Activated T-cell treated with anti-CD3 and anti-CD28 coated beads for 48 hours (primary cell): ENCODE measurements around the gene FADS2.

ENCODE experiments used
- DNase-seq: peaks from one replicate; pipeline ENCODE4 v3.0.0-alpha.2; 2020; ENCODE audit warnings: low read depth

FADS2 gene

DNA sequence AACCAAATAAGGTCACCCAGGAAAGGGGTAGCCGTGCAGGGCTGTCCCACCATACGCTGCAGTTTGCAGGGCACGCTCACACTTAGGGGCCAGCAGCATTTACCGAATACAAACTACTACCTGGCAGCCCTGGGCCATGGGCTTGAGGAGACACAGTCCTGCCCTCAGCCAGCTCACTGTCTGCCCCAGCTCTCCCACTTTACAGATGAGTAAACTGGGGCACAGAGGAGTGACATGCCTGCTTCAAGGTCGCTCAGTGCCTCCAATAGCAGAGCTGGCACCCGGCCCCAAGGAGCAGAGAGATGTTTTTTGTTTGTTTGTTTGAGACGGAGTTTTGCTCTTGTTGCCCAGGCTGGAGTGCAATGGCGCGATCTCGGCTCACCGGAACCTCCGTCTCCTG lies 60.5 kb downstream of the FADS2 start:
- no peak for DNase-seq

- no peak for DNase-seq
Measured at GRCh38 chr11:61889831-61890230, 61.7 kb downstream of the FADS2 start.

DNA sequence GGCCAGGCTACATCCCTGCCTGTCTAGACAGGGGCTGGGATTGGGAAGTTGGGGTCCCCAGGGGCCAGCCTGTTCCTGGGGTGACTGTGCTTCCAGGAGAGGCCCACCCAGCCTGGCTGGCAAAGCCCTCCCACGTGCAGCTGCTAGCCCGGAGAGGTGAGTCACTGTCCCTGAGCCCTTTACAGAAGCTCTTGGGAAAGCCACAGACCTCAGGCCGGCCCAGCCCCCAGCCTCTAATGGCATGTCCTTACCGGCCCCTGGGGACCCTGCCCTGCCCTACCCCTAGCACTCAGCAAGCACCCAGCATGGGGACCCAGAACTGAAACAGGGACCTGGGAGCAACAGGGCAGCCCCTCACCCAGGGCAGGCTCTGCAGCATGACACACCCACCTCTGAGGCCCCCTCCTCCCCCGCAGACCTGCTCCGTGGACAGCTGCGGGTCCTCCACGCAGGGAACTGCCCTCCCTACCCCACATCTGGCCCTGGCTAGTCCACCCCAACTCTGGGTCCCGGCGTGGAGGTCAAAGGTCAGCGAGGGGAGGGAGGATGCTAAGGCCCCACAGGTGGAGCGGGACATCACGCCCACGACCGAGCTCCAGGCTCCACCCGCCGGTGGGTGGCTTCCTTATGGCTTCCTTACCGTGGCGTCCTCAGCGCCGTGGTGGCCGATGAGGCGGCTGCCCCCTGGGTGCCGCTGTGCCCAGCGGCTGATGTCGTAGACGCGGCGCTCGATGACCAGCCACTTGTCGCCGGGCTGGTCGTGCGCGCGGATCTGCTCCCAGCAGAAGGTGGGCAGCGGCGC lies 62.6 kb downstream of the FADS2 start:
- no peak for DNase-seq

DNA sequence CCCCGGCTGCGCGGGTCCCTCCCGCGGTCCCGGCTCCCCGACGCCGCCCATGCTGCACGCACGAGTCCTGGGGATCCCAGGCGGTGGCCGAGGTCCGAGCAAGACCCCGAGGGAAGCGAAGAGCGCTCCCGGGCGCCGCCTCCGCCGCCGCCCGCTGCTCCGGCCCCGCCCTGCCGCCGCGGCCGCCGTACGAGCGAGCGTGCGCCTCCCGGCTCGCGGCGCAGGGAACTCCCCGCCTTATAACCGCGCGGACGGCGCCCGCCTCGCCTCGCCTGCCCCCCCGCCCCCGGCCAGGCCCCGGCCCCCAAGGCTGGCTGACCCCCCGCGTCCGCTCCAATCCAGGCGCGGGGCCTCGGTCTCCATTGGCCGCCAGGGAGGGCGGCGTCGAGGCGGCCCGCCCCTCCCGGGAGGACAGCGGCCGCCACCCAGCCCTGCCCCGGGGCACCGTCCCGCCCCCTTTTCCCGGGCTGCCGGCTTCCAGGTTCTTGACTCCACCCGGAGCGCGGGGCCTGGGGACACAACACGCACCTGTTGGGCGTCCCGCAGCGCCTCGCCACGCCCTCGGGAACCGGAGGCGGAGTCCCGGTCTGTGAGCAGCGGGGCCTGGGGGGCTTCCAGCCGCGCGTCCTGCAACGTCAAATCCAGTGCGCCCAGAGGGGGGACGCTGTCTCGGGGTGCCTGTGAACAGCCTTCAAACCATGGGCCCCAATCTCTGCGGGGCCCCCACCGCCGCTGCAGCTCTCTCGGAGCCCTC lies 63.4 kb downstream of the FADS2 start, which contains the start of gene FADS3:
Gene FADS3 (minus strand): TSS at position 215 of the 754 bp plus-strand sequence. CDS start 164 bp downstream, at position 51.
- DNase-seq: peak; percentile 48

DNA sequence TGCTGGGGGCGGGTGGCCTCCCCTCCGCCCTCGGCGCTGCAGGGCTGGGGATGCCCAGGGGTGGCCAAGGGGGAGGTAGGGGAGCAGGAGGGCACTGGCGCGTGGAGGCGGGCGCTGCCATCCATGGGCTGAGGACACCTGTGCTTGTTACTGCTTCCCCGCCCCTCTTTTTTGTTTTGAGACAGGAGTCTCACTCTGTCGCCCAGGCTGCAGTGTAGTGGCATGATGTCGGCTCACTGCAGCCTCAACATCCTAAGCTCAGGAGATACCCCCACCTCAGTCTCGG lies 63.9 kb downstream of the FADS2 start:
- no peak for DNase-seq

- no peak for DNase-seq
Measured at GRCh38 chr11:61893981-61894380, 65.9 kb downstream of the FADS2 start.

DNA sequence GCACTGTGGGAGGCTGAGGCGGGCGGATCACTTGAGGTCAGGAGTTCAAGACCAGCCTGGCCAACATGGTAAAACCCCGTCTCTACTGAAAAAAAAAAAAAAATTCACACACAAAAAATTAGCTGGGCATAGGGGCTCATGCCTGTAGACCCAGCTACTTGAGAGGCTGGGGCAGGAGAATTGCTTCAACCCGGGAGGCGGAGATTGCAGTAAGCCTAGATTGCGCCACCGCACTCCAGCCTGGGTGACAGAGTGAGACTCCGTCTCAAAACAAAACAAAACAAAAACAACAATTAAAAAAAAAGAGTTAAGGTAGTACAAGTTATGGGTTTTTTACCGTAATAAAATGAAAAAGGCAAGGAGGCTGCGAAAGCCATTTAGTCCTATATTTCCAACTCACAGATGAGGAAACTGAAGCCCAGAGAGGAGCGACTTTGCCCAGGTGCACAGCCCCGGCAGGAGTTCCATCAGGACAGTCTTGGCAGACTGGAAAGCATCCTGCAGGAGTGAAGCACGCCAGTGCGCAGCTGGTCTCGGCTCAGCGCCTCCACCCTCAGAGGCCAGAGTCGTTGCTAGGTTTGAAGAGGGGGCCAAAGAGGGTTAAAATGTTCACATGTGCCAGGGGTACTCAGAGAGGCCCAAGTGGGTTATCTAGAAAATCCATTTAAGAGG lies 67.1 kb downstream of the FADS2 start:
- no peak for DNase-seq

DNA sequence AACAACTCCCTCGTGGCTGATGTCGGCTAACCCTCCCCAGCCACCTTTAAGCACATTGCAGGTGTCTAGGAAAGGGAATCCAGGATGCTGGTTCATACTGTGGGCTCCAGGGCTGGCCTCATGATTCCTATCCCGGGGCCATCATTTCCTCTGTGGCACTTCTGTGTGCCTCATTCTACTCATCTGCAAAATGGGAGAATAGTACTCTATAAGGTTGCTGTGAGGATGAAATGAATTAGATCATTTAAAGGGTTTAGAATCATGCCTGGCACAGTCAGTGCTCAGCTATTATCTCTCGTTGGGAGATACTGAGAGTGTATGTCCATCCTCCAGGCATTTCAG lies 67.6 kb downstream of the FADS2 start:
- no peak for DNase-seq

DNA sequence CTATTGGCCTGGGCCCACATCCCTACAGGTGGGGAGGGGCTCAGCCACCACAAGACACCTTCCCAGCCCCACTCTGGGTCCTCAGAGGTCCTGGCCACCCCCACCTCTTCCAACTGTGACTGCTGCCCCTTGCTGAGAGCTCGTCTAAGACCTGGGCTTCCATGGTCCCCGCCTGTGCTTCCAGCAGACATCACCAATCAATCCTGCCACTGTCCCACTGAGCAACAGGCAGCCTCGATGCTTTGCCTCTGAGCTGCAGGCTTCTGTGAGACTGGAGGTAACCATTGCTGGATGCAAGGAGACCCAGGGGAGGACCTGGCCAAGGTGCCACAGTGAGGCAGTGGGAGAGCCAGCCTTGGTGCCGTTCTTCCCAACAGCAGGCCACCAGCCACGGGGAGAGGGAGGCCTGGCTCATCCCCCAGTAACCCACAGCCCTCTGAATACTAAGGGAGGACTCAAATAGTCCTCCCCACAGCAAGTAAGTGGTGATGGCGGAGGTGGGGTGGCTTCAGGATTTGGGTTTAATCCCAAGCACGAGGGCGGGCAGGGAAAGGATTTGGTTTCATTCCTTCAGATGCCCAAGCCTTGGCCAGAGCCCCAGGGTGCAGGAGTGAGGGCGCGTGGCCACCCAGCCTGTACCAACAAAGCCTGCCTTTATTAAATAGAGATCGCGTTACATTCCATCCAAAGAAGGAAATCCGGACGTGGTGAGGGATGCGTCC lies 68.7 kb downstream of the FADS2 start:
- no peak for DNase-seq

DNA sequence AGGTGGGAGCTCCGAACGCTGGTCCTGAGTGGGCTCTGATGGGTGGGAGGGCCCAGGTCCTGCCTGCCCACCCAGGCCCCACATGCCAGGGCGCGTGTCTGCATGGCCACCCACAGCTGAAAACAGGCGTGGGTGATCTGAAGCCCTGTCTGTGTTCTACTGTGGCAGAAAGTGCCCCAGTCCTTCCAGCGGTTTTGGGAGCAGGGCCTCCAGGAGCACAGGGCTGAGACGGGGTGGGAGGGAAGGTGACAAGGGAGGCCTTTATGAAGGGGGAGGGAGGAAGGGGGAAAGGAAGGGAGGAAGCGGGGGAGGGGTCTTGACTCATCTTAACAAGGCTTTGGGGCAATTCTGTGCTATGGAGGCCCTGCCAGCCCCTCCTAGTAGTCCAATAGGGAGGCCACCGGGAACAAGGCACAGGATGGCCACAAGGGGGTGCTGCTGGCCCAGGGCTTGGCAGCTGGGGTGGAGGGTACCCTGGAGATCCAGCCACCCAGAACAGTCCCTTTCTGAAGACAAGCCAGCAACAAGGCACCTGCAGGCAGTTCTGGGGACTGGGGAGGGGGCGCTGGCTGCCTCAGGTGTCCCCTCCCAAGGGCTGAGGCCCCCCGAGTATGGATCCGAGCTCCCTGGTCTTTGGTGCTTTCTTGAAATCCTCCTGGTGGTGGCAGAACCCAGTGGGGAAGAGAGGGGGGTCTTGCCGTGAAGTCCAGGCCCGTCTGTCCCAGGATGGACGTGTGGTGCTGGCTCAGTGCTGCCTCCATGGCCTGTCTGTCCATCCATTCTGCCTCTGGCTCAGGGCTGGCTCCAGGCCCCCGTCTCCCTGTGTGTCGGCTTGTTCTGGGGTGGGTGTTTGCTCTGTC lies 69.5 kb downstream of the FADS2 start:
- peak; percentile 71 for DNase-seq

DNA sequence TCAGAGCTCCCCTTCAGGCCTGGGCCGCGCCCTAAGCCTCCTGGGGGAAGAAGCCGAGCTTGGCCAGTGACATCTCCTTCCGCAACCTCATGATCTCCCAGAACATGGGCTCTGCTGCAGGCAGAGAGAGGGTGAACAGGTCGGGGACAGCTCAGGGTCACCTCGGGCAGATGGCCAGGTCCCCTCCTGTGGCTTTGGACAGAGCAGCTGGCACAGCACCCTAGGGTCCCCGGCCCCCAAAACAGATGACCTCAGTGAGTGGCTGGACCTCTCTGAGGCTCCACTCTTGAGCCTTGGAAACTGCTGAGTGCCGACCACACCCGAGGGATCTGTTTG lies 70.1 kb downstream of the FADS2 start:
- no peak for DNase-seq

GRCh38 chr11:61899146-61899841 lies 71.2 kb downstream of the FADS2 start:
- DNase-seq: peak; percentile 91

- no peak for DNase-seq
Measured at GRCh38 chr11:61900251-61900650, 72.2 kb downstream of the FADS2 start.

DNA sequence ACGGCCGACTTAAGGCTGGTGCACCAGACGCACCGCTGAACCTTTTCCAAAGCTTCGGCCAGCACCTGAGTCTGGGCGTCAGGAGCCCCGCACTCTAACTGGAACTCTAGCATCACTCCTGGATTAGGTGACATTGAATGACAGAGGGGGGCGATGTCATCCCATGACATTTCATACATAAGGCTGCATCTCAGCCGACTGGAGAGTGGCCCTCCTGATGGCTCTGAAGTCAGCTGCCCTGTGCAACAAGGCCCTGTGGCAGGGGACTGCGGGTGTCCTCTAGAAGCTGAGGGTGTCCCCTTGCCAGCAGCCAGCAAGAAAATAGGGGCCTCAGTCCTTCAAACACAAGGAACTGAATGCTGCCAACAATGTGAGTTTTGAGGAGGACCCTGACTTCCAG lies 73.3 kb downstream of the FADS2 start:
- DNase-seq: no peak

DNA sequence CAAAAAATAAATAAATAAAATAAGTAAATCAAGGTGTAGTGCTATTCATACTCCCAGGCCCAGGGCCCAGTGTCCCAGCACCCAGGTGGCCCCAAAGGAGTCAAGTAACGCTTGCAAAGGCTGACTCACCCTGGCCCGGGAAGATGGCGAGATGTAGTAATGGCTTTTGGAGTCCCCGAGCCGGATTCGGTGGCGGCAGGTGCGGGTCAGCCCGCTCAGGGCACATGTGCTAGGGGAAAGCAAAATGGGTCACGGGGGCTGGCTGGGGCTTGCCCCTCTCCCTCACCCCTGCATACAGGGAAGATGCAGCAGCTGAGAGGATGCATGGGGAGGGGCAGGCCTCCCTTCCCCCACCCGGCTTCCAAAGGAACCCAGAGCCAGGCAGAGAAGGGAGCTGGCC lies 74.2 kb downstream of the FADS2 start:
- DNase-seq: no peak

DNA sequence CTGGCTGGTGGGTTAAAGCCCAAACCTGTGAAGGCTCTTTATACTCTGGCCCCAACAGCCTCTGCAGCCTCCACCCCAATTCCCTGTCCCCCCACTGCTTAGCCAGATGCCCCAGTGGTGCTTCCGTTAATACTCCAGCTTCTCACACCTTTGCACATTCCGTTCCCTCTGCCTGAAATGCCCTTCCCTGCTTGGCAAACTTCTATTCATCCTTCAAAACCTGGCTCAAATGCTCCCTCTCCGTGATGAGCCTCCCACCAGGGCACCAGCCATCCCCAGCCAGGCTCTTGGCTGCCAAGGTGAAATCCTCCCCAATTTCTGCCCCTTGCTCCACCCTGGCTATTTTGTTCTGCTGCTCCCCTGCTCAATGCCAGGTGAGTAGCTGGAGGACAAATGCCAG lies 75.7 kb downstream of the FADS2 start:
- no peak for DNase-seq

DNA sequence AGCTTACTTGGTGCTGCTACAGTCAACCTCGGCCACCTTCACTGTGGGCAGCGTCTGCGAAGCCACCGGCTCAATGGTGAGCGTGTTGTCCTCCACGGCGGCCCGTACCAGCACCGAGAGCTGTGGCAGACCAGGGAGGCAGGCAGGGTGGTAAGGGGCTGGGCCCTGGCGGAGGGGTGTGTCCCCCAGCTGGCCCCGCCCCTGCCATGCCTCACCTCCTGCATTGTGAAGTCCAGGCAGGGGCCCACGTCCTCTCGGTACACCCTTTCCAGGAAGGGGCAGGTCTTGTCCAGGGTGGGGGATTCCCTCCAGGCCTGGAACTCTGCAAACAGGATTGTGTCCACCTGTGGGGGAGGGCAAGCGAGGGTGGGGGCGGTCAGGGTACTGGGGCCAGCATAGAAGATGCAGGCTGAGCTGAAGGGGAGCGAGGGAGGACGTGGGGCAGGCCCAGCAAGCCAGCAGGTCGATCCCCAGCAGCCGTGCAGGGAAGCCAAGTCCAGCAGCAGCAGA lies 76.5 kb downstream of the FADS2 start:
- peak; percentile 14 for DNase-seq

DNA sequence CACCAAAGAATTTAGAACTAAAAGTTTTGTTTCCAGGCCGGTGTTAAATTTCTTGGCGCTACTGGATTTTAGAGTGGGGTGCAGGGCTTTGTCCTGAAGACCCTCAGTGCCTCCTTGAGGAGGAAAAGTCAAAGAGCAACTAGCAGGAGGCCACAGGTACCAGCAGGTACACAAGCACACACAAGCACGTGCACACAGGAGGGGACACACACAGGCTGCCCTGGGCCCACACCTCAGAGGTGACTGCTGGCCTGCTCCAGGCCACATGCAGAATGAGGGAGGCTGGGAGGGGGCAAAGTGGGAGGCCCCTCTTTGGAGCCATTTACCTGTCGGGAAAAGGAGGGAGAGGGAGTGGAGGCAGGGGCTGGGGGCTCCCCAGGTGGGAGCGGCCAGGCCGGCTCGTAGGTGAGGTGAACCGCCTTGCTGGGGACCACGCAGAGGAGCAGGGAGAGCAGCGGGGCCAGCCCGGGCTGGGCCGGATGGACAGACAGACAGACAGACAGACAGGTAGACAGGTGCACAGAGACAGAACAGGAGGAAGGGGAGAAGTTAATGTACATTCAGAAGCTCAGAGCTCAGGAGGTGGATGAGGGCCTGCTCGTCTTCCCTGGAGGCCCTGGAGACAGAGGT lies 77.1 kb downstream of the FADS2 start:
- DNase-seq: no peak

- DNase-seq: no peak
Measured at GRCh38 chr11:61905801-61906521, 77.9 kb downstream of the FADS2 start.

GRCh38 chr11:61906522-61906909 lies 78.4 kb downstream of the FADS2 start:
- no peak for DNase-seq
